NCI-H748 (cell line): ENCODE measurements around the gene SLIT3.
"Not testable (repeated sequence)": the region's sequence is repeated elsewhere in the genome, so short reads cannot be mapped to it uniquely, and the experiment has no call there.

Source experiments
- DNase-seq: peaks from one replicate; lab custom pipeline; 2025; ENCODE audit not compliant: unreplicated experiment; lab: John Stamatoyannopoulos, UW

SLIT3 gene

DNA sequence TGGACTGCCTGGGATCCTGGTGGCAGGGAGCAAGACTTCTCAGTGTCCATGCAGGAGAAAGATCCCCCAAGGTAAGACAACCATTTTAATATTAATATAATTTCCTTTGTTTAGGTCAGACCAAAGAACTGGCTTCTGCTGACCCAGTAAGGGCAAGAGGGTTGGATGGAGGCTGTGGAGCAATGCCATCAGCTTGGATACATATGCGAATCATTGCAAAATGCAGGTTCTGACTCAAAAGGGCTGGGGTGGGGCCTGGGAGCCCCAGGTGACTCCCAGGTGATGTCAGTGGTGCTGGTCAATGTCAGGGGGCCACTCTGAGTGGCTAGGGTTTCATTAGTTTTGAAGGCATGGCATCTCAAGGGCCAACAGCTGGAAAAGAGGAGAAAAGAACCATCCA lies 632.9 kb downstream of the SLIT3 start:
- DNase-seq, result no peak

DNA sequence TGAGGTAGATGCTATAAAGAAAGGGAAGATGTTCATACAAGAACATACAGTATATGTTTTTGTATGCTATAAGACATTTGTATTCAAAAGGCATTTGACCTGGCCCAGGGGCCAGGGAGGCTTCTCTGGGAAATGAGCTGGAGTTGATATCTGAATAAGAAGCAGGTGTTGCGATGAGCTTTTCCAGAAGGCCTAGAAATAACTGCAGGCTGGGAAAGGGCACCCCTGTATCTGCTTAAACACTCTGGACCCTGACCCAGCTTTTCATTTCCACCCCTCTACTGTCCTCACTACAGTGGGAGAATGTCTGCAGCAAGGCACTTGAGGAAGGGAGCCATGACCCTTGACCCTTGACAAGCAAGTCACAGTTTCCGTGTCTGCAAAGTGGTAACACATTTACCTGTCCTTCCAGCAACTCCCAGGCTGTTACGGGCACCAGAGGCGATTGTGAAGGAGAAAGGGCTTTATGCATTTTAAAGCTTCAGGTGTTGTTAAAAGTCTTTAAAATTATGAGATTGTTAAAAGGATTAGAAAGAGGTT lies 633.6 kb downstream of the SLIT3 start:
- no peak for DNase-seq

DNA sequence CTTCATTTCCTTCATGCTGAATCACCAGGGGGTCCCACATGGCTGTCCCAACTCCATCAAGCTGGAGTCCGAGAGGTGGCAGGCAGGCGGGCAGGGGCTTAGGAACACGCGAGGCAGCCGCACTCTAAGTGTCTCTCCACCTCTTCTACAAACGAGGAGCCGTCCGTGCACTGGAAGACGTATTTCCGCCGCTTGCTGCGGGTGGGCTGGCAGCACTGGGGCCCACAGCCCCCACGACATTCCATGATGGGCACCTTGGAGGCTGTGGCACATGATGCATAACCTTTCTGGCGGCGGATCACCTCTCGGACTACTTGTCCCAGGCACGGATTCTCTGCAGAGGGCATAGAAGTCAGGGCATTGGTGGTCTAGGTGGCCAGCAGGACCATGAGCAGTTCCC lies 634.6 kb downstream of the SLIT3 start:
- no peak for DNase-seq

DNA sequence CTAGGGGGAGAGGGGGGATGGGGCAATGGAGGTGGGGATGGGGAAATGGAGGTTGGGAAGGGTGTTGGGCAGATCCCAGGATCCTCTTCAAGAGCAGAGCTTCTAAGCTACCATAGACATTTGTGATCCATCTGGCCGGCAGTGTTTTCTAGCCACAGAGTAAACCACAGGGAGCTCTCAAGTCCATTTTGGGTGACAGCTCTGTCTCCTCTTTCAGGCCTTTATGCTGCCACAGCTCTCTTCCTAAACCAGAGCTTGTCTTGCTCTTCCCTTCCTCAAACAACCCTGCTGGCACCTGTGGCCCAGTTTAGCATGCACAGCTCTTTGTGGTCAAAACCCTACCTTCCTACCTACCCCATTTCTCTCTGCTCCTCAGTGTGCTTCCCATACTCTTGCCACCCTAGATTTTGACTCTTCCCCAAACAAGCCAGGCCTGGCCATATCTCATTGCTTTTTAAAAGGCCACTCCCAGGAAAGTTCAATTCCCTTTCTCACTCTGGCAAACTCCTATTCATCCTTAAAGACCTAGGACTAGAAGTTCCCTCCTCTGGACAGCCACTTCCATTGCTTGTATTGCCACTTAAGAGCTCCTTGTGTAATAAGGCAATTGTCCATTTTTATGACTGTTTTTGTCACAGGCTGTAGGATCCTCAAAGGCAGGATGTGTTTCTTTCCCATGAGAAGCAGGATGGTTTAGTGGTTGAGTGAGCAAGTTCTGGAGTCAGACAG lies 637.5 kb downstream of the SLIT3 start:
- DNase-seq, result no peak

DNA sequence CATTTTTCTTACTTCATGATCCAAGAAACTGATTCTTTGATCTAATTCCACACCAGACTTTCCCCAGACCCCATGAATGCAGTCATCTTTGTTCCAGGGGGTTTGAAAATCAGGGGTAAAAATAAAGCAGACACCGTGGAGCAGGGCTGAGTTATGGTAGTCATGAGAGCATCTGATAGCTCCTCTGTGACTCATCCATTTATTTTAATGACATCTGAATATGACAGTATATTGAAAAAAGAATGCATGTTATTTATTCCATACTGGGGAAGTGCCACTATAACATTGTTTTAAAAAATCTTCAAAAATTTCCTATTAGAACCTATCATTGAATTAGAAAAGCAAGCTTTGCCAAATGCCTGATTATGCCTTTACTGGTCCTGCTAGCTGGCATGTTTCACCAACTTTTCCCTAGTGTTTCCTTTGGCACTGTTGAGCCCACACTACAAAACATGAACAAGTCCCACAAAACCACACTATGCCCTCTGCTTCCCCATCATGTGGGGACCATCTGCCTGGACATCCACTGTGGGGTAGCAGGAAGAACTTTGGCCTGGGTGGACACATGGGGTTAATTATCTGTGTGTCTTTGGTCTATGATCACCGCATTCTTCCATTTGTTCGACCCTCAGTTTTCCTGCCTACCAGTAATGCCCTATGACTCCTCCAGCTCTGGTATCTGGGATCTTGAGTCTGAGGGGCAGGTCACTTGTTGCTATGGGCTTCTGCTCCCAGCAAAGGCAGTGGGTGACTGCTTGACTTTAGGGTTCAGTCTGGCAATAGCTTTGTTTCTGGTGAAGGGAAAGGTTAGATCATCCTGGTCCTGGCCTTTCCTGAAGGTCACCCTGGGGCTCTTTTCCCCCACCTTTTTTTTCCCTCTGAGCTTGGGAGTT lies 639.1 kb downstream of the SLIT3 start:
- no peak for DNase-seq

DNA sequence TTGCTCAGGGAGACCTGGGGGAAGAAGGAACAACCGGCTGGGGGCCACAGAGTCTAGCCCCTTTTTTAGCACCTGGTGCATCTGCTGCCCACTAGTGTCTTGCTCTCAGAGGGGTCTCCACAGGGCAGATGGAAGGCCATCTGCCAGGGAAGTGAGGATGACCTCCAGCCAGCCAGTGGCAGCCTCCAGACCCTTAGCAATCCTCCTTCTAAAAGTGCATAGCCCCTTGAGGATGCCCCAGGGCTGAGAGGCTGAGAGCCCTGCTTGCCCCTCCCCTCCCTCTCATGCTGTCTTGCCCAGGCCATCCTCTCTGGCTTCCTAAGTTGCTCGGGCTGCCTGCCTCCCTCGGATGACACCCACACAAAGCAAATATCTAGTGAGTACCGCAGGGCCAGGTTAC lies 640.2 kb downstream of the SLIT3 start:
- DNase-seq, result no peak

DNA sequence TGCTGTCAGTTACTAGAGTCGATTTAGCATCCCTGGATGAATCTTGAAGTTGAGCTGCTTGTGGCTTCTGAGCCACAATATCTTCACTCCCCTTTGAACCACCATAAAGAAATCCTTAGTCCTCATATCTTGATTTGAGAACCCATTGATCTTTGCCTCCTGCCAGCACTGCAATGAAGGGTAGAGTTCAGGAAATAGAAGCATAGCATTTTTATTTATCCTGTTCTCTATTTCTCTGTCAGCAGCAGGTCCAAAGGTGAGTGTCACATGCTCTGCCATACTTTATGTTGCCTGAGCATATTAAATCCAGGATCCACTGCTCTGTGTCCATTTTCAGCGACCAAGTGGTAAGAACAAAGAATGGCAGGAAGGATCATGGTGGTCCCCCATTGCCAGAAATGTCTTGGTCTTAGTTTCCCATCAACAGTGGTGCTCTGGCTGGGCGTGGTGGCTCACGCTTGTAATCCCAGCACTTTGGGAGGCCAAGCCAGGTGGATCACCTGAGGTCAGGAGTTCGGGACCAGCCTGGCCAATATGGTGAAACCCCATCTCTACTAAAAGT lies 641.6 kb downstream of the SLIT3 start:
- no peak for DNase-seq

DNA sequence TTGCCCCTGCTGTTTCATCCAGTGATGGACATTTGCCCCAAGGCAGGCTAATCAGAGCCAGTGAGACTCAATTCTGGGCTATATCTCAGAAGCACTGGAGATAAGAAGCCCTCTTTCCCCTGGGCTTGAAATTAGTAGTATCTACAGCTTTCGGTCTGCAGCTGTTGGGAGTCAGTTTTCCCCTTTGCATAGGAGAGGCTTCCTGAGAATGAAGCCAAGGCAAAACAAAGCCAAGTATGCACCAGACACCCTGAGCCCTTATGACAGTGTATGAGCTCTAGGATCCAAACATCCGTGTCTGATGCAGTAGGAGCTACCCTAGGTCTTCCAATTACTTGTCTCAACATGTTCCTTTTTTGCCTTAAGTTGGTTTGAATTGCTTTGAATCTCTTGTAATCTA lies 642.5 kb downstream of the SLIT3 start:
- no peak for DNase-seq

DNA sequence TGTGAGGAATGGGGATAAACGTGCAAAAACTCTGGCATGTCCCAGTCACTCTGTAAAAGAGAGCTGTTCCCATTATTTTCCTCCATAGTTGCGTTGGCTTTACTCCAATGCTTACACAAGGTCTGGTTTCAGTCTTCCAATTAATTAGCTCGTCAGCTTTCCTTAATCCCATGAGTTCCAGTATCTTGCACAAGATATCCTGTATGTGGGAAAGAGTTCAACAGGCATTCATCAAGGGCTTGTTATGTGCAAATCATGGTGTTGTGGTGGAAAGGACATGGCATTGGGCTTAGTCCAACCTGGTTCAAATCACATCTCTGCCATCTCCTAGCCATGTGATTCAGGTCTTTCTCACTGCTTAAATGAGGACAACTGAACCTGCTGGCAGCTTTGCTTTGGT lies 644.3 kb downstream of the SLIT3 start:
- DNase-seq, result peak; percentile 31

DNA sequence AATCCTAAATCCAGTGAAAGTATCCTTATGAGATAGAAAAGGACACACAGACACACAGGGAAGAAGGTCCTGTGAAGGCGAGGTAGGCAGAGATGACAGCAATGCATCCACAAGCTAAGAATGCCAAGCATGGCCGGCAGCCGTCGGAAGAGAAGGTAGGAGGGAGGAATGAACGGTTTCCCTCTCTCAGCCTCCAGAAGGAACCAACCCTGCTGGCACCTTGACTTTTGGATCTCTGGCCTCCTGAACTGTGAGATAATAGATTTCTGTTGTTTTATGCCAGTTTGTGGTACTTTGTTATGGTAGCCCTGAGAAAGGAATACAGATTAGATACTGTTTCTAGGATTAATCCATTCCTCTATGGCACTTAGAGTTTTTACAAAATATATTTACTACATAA lies 645.6 kb downstream of the SLIT3 start:
- no peak for DNase-seq

DNA sequence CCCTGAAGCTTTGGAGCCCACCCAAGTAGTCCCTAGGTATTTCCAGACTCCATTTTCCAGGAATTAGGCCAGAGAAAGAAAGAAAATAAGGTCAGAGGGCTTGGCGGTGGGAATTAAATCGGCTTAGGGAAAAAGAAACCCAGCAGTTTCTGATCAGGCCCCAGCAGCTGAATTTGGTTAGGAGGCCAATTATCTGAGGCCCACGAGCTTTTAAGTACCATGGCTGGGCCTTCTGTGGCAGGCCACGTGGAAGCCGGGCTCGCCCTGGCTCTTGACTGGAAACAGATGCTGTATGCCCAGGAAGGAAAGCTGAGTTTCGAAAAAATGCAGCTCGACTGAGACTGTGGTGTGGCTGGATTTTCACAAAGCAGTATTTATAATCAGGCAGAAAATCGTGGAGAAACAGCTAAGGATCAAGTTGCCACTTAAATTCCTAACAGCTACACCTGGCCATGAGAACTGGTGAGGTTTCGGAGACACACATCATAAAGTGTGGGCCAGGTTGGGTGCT lies 646.7 kb downstream of the SLIT3 start:
- DNase-seq, result no peak

DNA sequence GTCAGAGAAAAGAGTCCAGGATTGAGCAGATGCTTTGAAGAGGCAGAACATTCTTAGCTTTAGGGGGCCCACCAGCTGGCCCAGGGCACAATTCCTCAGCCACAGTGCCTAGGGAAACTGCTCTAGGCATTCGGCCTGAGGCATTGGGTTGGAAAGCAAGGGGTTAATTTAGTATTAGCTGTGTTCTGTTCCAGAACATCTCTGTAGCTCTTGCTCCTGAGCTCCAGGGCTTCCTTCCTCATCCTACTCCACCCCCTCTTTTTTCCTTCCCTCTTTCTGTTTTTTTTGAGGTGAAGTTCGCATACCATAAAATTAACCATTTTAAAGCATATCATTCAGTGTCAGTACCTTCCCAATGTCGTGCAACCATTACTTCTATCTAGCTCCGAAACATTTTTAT lies 647.3 kb downstream of the SLIT3 start:
- no peak for DNase-seq

DNA sequence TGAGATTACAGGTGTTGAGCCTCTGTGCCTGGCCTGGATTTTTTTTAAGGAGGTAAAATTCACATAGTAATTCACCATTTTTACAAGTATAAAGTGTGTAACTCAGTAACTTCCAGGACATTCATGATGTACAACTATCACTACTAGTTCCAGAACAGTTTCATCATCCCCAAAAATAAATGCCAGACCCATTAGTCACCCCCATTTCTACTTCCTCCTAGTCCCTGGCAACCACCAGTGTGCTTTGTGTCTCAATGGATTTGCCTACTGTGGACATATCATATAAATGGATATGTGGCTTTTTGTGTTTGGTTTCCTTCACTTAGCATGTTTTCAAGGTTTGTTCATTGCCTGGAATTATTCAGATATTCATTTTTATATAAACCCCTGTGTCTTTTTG lies 649.3 kb downstream of the SLIT3 start:
- no peak for DNase-seq

DNA sequence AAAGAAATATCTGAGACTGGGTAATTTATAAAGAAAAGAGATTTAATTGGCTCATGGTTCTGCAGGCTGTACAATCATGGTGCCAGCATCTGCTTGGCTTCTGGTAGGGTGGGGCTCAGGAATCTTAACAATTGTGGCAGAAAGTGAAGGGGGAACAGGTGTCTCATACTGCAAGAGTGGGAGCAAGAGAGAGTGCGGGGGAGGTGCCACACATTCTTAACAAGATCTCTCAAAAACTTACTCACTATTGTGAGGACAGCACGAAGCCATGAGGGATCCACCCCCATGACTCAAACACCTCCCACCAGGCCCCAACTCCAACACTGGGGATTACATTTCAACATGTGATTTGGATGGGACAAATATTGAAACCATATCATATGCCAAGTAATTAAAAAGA lies 651.6 kb downstream of the SLIT3 start:
- DNase-seq, result no peak

DNA sequence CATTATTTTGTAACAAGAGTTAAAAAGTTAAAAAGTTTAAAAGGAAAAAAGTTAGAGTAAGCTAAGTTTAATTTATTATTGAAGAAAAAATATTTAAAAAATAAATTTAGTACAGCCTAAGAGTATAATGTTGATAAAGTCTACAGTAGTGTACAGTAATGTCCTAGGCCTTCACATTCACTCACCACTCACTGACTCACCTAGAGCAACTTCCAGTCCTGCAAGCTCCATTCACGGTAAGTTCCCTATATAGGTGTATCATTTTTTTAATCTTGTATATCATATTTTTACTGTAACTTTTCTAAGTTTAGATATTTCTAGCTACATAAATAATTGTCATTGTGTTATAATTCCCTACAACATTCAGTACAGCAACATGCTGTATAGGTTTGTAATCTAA lies 652.4 kb downstream of the SLIT3 start:
- DNase-seq, result no peak

DNA sequence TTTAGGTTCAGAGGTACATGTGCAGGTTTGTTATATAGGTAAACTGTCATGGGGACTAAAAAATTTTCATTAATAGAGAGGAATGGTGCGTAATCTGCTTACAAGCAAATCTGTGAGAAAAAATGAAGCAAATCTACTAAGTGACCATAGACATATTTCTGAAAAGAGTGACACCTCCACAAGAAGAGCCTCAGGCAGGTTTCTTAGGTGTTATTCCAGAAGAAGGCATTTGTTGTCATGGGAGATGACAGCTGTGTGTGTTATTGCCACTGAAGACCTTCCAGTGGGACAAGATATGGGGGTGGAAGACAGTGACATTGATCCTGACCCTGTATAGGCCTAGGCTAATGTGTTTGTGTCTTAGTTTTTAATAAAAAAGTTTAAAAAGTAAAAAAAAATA lies 652.9 kb downstream of the SLIT3 start:
- no peak for DNase-seq

DNA sequence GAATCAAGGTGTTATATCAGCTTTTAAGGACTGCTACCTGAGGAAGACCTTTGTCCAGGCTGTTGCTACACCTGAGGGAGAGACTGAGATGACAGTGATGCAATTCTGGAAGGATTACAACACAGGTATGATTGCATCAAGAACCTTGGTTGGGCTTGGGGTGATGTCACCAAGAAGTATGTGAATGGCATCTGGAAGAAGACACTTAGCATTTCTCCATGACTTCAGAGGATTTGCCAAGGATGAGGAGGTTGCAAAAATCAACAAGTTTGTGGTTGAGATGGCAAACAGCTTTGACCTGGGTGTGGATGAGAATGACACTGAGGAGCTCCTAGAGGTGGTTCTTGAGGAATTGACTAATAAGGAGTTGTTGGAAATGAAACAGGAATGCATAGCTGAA lies 653.9 kb downstream of the SLIT3 start:
- DNase-seq, result no peak

DNA sequence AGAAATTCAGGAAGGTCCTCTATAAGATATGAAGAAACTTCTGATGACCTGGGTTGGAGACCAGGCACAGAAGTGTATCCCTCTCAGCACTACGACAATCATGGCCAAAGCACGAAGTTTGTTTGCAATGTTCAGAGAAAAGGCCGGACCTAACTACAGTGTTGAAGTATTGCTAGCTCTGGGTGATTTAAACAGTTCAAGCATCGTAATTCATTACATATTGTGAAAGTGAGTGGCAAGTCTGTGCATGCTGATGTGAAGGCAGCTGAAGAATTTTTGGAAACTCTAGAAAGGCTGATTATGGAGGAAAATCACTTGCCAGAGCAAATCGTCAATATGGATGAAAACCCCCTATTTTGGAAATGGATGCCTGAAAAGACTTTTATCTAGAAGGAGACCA lies 654.6 kb downstream of the SLIT3 start:
- DNase-seq, result no peak

DNA sequence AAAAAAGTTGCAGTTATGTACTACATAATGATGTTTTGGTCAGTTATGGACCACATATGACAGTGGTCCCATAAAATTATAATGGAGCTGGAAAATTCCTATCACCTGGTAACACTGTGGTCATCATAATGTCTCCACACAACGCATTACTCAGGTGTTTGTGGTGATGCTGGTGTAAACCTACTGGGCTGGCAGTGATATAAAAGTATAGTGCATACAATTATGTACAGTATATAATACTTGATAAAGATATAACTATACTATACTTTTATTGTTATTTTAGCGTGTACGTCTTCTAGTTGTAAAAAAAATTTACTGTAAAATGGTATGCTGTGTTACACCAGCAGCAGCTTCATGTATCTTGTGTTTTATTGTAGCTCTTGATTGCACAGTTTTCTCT lies 655.7 kb downstream of the SLIT3 start:
- DNase-seq, result no peak

DNA sequence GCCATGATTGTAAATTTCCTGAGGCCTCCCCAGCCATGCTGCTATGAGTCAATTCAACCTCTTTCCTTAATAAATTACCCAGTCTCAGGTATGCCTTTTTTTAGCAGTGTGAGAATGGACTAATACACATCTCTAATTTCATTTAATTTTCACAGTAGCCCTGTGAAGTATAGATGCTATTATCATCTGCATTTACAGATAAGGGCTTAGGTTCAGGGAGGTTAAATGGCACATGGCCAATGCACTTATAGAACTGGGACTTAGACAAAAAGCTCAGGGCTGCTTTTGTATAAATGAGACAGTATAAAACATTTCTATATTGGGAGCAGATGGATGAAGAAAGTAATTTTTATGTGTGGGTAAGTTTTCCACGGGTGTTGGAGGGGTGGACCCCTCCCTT lies 658.9 kb downstream of the SLIT3 start:
- DNase-seq, result peak; percentile 63

DNA sequence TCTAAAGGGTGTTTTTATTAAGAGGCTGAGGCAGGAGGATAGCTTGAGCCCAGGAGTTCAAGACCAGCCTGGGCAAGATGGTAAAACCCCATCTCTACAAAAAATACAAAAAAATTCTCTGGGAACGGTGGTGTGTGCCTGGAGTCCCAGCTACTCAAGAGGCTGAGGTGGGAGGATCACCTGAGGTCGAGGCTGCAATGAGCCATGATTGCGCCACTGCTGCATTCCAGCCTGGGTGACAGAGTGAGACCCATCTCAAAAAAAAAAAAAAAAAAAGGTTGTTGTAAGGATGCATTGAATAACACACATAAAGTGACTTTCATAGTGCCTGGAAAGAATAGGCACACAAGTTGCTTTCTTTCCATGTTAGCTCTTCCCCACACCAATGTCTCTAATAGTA lies 662.1 kb downstream of the SLIT3 start:
- not testable (repeated sequence) for DNase-seq

DNA sequence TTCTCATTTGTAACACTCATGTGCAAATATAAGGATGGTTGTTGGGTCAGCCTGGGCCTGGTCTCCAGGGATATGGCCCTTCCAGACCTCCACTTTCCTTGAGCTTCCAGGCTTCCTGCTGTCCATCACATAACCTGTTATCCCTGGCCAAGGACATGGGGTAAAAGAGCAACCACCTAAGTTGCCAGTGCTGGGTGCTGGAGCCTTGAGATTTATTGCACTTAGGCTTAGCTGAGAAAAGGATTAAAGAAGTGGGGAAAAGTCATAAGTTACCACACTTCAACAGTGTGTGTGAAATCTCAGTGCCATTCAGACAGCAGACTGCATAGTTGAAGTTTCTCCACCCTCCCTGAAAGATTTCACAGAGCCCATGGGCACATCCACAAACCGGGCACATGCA lies 663.1 kb downstream of the SLIT3 start:
- no peak for DNase-seq
